Renal cortical epithelial cell (primary cell): Measurements from ENCODE around the gene GAK. TPM values are rescaled to one million over a fixed set of nuclear protein-coding genes. Genes with fewer than 3 reads are reported as not detected.
"Not testable (repeated sequence)": the region's sequence is repeated elsewhere in the genome, so short reads cannot be mapped to it uniquely, and the experiment has no call there.

ENCODE experiments used
- DNase-seq: peaks from one replicate; pipeline ENCODE4 v3.0.0-alpha.2; 2011; ENCODE audit warnings: low read depth
- total RNA-seq: library from RNA; depleted of rRNA; stranded (reverse); fragments of >200 nt; gene quantifications from 2 replicates; pipeline ENCODE4 v1.2.3, GENCODE V29; 2014

GAK gene
- total RNA-seq, 1 donor from 2014 or later, result 78.6 TPM

DNA sequence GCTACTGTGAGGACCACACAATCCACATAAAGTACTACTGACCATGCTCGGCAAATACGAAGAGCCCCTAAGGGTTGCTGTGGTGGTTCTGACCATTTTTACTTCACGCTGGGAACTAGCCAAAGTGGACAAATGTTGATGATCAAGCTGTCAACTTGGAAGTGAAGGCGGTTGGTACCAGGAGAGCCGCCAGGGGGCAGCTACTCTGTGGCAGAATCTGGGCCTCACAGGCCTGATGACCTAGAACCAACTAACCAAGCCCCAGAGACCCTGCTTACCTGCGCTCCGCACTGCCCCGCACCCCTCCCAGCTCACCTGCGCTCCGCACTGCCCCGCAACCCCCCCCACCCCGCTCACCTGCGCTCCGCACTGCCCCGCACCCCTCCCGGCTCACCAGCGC lies 5.6 kb downstream of the GAK start:
- no peak for DNase-seq

DNA sequence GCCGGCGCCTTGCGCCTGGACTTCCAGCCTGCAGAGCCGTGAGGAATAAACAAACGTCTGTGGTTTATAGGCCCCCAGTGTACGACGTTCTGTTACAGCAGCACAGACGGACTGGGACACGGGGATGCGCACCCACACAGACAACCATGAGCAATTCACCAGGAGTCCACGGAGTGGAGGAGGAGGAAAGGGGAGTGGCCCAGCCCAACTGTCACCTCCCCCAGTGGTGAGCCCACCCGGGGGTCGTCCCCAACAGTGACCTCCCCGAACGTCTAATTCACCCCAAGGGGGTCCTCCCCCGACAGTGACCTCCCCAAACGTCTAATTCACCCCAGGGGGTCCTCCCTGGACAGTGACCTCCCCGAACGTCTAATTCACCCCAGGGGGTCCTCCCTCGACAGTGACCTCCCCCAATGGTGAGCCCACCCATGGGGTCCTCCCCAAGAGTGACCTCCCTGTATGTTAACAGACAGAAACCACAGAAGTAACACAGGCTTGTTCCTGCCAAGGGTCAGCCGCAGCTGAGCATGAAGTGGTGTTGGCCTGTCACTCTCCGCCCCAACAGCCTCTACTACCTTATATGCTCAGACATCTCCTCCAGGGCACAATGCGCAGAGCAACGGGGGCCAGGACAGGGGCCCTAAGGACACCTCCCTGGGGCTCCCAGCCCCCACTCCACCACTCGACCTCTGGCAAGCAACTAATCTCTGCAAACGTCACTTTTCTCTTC lies 6.2 kb downstream of the GAK start:
- DNase-seq, result no peak

GRCh38 chr4:925171-925570 lies 6.9 kb downstream of the GAK start:
- DNase-seq, result no peak

- DNase-seq, result peak; percentile 37
These were observed 7.7 kb downstream of the GAK start for GRCh38 chr4:924107-925096.

DNA sequence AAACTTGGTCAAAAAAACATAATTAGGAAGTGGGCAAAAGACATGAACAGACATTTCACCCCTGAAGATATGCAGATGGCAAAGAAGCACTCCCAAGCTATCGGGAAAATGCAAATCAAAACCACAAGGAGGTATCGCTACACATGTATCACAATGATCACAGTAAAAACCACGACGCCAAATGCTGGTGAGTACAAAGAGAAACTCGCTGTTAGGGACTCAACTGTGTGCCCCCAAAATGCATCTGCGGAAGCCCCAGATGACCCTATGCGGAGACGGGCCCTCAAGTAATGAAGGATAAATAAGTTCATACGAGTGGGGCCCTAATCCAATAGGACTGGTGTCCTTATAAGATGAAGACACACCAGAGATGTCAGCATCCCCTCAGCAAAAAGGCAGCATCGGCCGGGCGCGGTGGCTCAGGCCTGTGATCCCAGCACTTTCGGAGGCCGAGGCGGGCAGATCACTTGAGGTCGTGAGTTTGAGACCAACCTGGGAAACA lies 10.2 kb downstream of the GAK start:
- DNase-seq, result no peak

GRCh38 chr4:919004-919680 lies 13.0 kb downstream of the GAK start:
- not testable (repeated sequence) for DNase-seq

DNA sequence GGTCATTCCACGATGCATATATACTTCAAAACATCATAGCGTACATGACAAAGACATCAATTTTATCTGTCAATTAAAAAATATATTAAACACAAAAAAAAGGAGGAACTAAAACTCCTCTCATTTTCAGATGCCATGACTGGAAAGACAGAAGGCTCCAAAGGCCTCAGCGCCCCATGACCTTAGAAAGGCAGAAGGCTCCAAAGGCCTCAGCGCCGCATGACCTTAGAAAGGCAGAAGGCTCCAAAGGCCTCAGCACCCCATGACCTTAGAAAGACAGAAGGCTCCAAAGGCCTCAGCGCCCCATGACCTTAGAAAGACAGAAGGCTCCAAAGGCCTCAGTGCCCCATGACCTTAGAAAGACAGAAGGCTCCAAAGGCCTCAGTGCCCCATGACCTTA lies 13.5 kb downstream of the GAK start:
- not testable (repeated sequence) for DNase-seq

DNA sequence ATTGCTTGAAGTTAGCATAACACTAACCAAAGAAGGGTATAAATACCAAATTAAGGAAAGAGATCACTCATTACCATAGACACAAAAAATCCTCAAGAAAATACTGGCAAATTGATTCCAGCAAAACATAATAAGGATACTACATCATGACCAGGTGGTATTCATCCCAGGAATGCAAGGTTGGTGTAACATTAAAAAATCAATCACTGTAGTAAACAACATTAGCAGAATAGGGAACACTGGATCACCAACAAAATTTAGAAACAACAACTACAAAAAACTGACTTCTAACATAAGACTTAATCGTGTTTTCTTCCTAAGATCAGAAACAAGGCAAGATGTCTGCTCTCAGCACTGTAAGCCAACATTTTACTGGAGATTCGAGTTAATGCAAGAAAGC lies 14.1 kb downstream of the GAK start:
- no peak for DNase-seq

DNA sequence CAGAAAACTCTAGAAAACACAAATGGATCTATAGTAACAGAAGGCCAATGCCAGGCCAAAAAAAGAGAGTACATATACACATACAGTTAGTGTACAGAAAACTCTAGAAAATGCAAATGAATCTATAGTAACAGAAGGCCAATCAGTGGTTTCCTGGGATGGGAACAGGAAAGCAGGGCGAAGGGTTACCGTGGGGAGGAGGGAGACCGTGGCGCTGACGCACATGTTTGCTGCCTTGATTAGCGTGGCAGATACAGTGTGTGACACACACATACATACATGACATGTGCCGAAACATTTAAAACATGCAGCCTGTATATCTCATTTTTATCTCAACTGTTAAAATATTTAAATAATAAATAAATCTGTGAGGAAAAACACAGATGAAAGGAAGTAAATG lies 14.7 kb downstream of the GAK start:
- no peak for DNase-seq

DNA sequence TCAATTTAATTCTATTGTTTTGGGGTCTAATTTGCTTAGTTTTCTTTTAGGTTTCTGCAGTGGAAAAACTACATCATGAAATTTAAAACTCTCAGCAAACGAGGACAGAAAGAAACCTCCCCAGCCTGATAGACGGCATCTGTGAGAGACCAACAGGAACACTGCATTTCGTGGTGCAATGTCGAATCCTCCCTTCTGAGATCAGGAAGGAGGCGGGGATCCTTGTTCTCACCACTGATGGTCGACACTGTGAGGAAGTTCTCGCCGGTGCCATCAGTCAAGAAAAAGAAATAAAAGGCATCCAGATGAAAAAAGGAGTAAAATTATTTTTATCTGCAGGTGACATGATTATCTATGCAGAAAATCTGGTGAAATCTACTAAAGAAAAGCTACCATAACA lies 16.5 kb downstream of the GAK start:
- DNase-seq, result no peak

- DNase-seq, result no peak
These were observed 17.1 kb downstream of the GAK start for GRCh38 chr4:915041-915474.

GRCh38 chr4:914531-914930 lies 17.6 kb downstream of the GAK start:
- no peak for DNase-seq

DNA sequence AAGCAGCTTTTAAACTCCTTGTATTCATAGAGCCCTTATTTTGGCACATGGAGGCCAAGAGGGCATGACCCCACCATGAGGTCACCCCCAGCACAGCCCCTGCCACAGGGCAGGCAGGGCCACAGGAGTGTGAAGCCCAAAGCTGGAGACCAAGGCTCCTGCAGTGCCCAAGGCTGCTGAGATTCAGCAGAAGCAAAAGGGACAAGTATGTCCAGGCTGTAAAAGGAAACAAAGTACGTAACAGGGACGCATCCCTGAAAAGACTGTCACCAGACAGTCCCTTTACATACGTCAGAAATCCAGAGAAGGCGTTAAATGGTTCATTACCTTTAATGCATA lies 18.9 kb downstream of the GAK start:
- no peak for DNase-seq

DNA sequence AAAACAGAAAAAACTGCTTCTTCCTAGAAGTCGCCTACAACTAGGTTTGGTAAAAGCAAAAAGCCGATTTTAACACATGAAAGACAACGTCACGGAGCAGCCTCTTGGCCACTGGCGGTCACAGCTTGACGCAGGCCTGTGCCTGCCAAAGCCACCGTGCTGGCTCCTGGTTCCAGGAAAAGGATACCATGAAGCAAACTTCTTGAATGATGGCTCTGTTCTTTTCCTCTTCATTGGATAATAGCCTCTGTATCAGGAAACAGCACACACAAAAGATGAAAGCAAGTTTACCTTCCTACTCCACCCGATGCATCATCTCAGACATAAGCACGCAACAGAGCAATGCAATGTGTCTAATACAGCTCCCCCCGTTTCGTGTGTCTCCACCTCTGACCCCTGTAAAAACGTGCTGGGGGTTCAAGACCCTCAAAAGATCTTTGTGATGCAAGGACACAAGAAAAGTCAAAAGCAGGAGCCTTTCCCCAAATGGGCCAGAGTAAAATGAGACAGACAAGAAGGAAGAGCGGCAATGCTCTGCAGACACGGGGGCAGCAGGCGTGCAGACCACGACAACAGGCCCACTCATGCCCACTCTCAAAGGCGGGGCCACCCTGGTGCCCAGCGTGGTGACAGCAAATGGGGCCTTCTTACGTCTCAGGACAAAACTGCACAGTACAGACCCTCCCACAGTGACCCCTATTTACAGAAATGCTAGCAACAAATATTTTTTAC lies 19.4 kb downstream of the GAK start:
- DNase-seq, result no peak

GRCh38 chr4:911871-912490 lies 20.1 kb downstream of the GAK start:
- no peak for DNase-seq

DNA sequence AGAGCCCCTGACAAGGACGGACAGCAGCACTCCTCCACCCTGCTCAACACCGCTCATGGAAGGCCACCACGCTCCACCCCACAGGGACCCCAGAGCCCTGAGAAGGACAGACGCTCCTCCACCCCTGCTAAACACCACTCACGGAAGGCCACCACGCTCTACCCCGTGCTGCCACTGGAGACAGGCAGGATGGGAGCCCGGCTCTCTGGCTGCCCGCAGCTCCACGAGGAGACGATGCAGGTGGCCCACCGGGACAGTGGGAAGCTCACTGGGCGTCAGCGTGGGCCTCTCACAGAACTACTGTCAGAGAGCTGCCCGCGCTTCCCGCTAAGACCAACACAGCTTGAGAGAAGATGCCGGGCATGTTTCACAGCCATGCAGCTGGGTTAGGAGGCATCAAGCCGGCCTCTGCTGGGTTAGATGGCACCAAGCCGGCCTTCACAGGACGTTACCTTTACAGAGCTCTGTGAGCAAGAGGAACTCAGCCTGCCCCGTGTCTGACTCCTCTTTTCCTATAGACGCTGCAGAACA lies 20.8 kb downstream of the GAK start:
- no peak for DNase-seq

GRCh38 chr4:910366-911091 lies 21.6 kb downstream of the GAK start:
- DNase-seq, result no peak

DNA sequence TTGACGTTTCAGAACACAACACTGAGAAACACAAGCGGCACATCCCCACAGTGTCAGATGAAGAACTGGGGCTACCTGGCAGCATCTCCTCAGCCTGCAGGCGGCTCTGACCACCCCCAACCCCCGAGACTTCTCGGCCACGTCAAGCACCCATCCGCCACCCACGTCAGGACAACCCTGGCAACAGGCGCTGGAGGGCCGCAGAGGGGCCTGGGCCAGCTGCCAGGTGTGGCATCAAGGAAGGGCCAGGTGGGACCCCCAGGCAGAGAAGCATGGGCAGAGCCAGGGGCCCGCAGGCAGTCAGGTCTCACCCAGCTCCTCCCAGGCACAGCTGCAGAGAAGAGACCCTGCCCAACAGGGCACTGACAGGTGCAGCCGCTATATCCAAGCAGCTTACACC lies 22.3 kb downstream of the GAK start:
- no peak for DNase-seq

DNA sequence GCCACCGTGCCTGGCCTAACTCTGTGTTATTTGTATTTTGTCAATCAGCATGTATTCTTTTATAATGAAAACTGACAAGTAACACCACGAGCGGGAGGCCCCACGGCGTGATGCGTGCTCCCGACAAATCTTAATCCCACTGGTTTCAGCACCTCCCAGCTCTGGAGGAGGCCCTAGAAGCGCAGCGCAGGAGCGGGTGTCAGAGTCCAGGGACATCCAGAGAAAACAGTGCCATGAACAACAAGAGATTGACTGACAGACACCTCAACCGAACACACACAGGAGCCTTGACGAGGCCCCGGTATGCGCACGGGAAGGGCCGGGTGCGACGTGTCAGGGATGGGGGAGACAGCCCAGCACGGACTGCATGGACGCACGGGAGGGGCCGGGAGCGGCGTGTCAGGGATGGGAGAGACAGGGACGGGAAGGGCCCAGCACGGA lies 23.0 kb downstream of the GAK start:
- no peak for DNase-seq
